ENCODE data around the gene LRP5.

The LRP5 gene

DNA sequence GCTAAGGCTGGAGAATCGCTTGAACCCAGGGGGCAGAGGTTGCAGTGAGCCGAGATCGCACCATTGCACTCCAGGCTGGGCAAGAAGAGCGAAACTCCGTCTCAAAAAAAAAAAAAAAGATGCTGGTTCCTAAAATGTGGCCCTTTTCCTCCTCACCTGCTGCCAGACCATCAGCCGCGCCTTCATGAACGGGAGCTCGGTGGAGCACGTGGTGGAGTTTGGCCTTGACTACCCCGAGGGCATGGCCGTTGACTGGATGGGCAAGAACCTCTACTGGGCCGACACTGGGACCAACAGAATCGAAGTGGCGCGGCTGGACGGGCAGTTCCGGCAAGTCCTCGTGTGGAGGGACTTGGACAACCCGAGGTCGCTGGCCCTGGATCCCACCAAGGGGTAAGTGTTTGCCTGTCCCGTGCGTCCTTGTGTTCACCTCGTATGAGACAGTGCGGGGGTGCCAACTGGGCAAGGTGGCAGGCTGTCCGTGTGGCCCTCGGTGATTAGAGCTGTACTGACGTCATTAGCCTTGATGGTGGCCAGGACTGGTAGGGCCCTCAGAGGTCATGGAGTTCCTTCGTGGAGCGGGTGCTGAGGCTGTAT is 97.5 kb downstream of the LRP5 start:
- no peak for DNase-seq (ENCODE audit: insufficient read length, low spot score)
- TF ChIP-seq CTCF (IDR thresholded peaks at IDR 0.05; ENCODE audit: insufficient read depth, missing control alignments) = no peak
- no peak for FAIRE-seq

DNA sequence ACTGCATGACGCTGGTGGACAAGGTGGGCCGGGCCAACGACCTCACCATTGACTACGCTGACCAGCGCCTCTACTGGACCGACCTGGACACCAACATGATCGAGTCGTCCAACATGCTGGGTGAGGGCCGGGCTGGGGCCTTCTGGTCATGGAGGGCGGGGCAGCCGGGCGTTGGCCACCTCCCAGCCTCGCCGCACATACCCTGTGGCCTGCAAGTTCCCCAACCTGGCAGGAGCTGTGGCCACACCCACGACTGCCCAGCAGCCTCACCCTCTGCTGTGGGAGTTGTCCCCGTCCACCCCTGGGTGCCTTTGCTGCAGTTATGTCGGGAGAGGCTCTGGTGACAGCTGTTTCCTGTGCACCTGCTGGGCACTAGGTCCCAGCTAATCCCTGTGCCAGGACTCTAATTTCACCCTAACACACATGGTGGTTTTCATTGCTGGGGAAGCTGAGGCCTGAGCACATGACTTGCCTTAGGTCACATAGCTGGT is 99.2 kb downstream of the LRP5 start:
- DNase-seq (ENCODE audit: insufficient read length, low spot score) (no peak), FAIRE-seq (no peak)
- no peak for TF ChIP-seq CTCF (IDR thresholded peaks at IDR 0.05; ENCODE audit: insufficient read depth, missing control alignments)

DNA sequence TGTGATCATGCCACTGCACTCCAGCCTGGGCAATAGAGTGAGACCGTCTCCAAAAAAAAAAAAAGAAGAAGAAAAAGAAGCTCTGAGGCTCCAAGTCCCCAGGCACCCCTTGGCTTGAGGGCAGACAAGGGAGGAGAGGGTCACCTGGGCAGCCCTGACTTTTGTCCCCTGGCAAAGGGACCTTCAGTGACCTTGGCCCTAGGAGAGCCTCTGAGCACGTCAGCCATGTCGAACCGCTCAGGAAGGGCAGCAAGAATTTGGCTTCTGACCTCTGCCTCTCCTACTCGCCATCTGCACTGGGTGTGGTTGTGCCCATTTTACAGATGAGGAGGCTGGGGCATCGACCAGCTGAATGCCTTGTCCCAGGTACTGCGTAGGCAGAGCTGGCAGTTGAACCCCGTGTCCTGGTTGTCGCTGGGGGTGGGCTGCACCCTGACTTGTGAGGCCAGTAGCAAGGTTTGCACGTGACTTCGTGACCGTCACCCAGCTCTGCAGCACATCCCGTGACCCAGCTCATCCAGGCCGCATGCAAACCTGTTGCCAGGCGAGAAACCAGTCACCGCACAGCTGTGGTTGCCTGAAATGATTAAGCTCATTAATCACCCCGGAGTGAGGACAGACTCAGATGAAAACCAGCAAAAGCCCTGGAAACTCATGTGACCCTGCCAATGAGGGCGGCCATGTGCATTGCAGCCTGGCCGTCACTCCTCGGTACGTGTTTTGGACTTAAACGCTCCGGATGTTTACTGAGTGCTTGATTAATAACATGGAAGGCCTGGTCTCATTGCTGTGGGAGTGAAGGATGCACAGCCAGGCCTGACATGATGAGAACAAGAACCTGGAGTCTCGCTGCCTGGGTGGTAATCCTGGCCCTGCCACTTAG is 100.4 kb downstream of the LRP5 start:
- TF ChIP-seq CTCF (IDR thresholded peaks at IDR 0.05; ENCODE audit: insufficient read depth, missing control alignments) = no peak
- no peak for DNase-seq (ENCODE audit: insufficient read length, low spot score)
- no peak for FAIRE-seq

- DNase-seq (ENCODE audit: insufficient read length, low spot score) (no peak), FAIRE-seq (no peak)
- no peak for TF ChIP-seq CTCF (IDR thresholded peaks at IDR 0.05; ENCODE audit: insufficient read depth, missing control alignments)
Measured at GRCh38 chr11:68413591-68413999, 101.2 kb downstream of the LRP5 start.

DNA sequence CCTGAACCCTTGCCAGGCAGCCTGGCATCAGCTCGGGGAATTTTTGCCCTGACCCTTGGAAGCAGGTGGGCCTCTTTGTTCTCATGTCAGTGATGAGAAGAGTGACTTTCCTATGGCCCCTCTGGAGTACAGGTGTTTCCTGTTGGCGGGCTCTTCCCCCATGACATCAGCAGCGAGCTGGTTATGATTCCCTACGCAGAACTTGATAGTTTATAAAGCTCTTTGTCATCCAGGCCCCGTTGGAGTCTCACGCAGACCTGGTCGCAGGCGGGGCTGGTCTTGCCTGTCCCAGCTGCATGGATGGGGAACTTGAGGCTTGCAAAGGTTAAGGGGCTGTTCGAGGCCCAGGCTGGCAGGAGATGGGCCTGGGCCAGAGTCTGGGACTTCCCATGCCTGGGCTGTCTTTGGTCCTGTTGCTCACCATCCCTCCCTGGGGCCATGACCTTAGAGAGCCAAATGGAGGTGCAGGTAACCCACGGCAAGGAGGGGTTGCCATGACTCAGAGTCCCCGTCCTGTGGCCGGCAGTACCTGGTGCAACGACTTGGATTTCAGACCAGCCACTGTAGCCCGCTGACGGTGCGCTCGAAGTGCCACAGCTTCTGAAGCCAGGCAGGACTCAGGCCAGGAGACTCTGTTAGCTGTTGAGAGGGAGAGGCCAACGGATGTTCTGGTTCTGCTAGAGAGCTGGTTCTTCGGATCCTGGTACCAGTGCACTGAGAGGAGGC is 102.3 kb downstream of the LRP5 start:
- TF ChIP-seq CTCF (IDR thresholded peaks at IDR 0.05; ENCODE audit: insufficient read depth, missing control alignments) = no peak
- FAIRE-seq = no peak
- no peak for DNase-seq (ENCODE audit: insufficient read length, low spot score)

- TF ChIP-seq CTCF (IDR thresholded peaks at IDR 0.05; ENCODE audit: insufficient read depth, missing control alignments) = no peak
Measured at GRCh38 chr11:68416070-68416578, 103.7 kb downstream of the LRP5 start.

More at GRCh38 chr11:68416070-68416578, 103.7 kb downstream of the LRP5 start:
- DNase-seq (ENCODE audit: insufficient read length, low spot score) = no peak
- no peak for FAIRE-seq

Measured in D721Med (cell line).